PFSK-1 (cell line): Measurements from ENCODE around the gene DYNC1H1.

Source experiments
- FOXP2 ChIP-seq: optimal IDR thresholded peaks from 2 replicates; pipeline ENCODE3; 2011; ENCODE audit warnings: borderline replicate concordance, control low read depth, inconsistent platforms; ENCODE audit not compliant: insufficient read depth; ENCODE audit errors: extremely low read length, extremely low read depth
- POLR2AphosphoS5 ChIP-seq: IDR thresholded peaks from 2 replicates; pipeline ENCODE4 v1.6.1; 2012; ENCODE audit warnings: low read depth, mild to moderate bottlenecking, control low read depth, low read length, moderate library complexity
- REST ChIP-seq, 2 experiments: IDR thresholded peaks; 2 replicates each; pipeline versions ENCODE4 v1.6.1 to v1.8.0; 2011 to 2012; ENCODE audit warnings: low read depth in 2 of 2, low read length in 2 of 2, control low read depth in 1 of 2, inconsistent platforms in 1 of 2, mild to moderate bottlenecking in 1 of 2, moderate library complexity in 1 of 2; ENCODE audit not compliant: insufficient read depth in 1 of 2
- SIN3A ChIP-seq: IDR thresholded peaks from 2 replicates; pipeline ENCODE4 v1.6.1; 2012; ENCODE audit warnings: mild to moderate bottlenecking, low read length, moderate library complexity, borderline replicate concordance; ENCODE audit not compliant: insufficient read depth
- TAF1 ChIP-seq: IDR thresholded peaks from 2 replicates; pipeline ENCODE4 v1.6.1; 2012; ENCODE audit warnings: low read length, control low read depth, borderline replicate concordance; ENCODE audit not compliant: insufficient read depth

- TF ChIP-seq REST (IDR thresholded peaks at IDR 0.05; ENCODE audit: insufficient read depth in 1 of 2, low read depth in 2 of 2, low read length in 2 of 2) (no peak), POLR2AphosphoS5 (no peak), TAF1 (no peak), SIN3A (no peak), FOXP2 (no peak)
Measured at GRCh38 chr14:102026934-102027333, 62.6 kb downstream of the DYNC1H1 start.
